ENCODE data around the gene SCYL1.
"Not testable (repeated sequence)": the region's sequence is repeated elsewhere in the genome, so short reads cannot be mapped to it uniquely, and the experiment has no call there.

Gene SCYL1

DNA sequence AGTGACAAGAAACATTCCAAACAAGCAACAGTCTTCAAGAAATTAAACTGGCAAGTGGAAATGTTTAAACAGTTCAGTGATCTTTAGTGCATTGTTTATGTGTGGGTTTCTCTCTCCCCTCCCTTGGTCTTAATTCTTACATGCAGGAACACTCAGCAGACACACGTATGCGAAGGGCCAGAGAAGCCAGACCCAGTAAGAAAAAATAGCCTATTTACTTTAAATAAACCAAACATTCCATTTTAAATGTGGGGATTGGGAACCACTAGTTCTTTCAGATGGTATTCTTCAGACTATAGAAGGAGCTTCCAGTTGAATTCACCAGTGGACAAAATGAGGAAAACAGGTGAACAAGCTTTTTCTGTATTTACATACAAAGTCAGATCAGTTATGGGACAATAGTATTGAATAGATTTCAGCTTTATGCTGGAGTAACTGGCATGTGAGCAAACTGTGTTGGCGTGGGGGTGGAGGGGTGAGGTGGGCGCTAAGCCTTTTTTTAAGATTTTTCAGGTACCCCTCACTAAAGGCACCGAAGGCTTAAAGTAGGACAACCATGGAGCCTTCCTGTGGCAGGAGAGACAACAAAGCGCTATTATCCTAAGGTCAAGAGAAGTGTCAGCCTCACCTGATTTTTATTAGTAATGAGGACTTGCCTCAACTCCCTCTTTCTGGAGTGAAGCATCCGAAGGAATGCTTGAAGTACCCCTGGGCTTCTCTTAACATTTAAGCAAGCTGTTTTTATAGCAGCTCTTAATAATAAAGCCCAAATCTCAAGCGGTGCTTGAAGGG, 20.0 kb upstream of the SCYL1 start:
- no peak for DNase-seq (ENCODE audit: insufficient read length, low spot score)
- FAIRE-seq, result peak; percentile 48

DNA sequence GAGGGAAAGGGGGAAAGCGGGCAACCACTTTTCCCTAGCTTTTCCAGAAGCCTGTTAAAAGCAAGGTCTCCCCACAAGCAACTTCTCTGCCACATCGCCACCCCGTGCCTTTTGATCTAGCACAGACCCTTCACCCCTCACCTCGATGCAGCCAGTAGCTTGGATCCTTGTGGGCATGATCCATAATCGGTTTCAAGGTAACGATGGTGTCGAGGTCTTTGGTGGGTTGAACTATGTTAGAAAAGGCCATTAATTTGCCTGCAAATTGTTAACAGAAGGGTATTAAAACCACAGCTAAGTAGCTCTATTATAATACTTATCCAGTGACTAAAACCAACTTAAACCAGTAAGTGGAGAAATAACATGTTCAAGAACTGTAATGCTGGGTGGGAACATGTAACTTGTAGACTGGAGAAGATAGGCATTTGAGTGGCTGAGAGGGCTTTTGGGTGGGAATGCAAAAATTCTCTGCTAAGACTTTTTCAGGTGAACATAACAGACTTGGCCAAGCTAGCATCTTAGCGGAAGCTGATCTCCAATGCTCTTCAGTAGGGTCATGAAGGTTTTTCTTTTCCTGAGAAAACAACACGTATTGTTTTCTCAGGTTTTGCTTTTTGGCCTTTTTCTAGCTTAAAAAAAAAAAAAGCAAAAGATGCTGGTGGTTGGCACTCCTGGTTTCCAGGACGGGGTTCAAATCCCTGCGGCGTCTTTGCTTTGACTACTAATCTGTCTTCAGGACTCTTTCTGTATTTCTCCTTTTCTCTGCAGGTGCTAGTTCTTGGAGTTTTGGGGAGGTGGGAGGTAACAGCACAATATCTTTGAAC, 19.2 kb upstream of the SCYL1 start:
- FAIRE-seq (peak; percentile 21), DNase-seq (ENCODE audit: insufficient read length, low spot score) (no peak)

GRCh38 chr11:65506290-65506771, 18.6 kb upstream of the SCYL1 start:
- DNase-seq (ENCODE audit: insufficient read length, low spot score) (no peak), FAIRE-seq (no peak)

DNA sequence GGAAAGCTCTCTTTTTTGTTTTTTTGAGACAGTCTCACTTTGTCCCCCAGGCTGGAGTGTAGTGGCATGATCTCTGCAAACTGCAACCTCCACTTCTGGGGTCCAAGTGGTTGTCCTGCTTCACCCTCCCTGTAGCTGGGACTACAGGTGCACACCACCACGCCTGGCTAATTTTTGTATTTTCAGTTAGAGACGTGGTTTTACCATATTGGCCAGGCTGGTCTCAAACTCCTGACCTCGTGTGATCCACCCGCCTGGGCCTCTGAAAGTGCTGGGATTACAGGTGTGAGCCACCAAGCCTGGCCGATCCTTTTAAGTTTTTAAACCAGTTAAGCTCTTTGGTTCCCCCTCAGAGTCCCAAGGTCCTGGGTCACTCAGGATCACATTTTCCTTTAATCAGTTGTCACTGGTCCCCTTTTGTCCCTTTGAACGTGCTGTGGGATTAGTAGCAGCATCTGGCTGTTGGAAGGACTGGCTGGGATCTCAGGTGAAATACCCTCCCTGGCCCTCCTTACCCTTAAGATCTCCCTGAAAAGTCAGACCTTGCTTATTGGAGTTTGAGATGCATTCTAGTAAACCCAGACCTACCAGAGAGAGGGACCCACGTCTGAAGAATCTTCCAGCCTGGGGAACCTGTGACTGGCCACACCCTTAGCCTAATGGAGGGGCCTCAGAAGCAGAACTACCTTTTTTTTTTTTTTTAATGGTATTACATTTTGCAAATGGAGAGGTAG, 17.9 kb upstream of the SCYL1 start:
- DNase-seq (ENCODE audit: insufficient read length, low spot score), result no peak
- FAIRE-seq, result peak; percentile 11

DNA sequence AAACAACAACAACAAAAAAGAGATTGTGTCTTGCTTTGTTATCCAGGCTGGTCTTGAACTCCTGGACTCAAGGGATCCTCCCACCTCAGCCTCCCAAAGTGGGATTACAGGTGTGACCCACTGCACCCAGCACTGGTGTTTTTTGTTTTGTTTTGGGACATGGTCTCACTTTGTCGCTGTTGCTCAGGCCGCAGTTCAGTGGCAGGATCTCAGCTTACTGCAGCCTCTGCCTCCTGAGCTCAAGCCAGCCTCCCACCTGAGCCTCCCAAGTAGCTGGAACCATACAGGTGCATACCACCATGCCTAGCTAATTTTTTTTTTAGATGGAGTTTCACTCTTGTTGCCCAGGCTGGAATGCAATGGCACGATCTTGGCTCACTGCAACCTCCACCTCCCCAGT, 12.6 kb upstream of the SCYL1 start:
- DNase-seq (ENCODE audit: insufficient read length, low spot score); FAIRE-seq: not testable (repeated sequence)

GRCh38 chr11:65516135-65516968, 8.5 kb upstream of the SCYL1 start:
- FAIRE-seq, result no peak

DNA sequence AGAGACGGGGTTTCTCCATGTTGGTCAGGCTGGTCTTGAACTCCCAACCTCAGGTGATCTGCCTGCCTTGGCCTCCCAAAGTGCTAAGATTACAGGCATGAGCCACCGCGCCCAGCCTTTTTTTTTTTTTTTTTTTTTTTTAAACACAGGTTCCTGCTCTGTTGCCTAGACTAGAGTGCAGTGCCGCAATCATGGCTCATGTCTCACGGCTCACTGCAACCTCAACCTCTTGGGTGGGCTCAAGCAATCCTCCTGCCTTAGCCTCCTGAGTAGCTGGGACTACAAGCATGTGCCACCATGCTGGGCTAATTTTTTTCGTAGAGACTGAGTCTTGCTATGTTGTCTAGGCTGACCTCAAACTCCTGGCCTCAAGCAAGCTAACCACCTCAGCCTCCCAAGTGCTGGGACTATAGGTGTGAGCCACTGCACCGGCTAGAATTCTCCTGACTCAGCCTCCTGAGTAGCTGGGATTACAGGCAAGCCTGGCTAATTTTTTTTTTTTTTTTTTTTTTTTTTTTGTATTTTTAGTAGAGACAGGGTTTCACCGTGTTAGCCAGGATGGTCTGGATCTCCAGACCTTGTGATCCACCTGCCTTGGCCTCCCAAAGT, 5.8 kb upstream of the SCYL1 start:
- FAIRE-seq; DNase-seq (ENCODE audit: insufficient read length, low spot score): not testable (repeated sequence)

More at GRCh38 chr11:65516135-65516968, 8.5 kb upstream of the SCYL1 start:
- no peak for DNase-seq (ENCODE audit: insufficient read length, low spot score)

- DNase-seq (ENCODE audit: insufficient read length, low spot score); FAIRE-seq: not testable (repeated sequence)
Measured at GRCh38 chr11:65521777-65522521, 2.9 kb upstream of the SCYL1 start.

DNA sequence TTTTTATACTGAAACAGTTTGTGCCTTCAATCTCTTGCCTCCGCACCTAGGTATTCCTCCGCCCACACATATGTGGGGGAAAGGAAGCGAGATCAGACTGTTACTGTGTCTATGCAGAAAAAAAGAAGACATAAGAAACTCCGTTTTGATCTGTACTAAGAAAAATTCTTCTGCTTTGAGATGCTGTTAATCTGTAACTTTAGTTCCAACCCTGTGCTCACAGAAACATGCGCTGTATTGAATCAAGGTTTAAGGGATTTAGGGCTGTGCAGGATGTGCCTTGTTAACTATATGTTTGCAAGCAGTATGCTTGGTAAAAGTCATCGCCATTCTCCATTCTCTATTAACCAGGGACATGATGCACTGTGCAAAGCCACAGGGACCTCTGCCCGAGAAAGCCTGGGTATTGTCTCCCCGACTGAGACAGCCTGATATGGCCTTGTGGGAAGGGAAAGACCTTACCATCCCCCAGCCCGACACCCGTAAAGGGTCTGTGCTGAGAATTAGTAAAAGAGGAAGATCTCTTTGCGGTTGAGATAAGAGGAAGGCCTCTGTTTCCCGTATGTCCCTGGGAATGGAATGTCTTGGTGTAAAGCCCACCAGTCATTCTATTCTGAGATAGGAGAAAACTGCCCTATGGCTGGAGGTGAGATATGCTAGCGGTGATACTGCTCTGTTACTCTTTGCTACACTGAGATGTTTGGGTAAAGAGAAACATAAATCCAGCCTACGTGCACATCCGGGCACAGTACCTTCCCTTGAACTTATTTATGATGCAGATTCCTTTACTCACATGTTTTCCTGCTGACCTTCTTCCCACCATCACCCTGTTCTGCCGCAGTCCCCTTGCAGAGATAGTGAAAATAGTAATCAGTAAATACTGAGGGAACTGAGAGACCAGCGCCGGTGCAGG, 1.9 kb upstream of the SCYL1 start:
- not testable (repeated sequence) for DNase-seq (ENCODE audit: insufficient read length, low spot score)
- FAIRE-seq, result peak; percentile 71

DNA sequence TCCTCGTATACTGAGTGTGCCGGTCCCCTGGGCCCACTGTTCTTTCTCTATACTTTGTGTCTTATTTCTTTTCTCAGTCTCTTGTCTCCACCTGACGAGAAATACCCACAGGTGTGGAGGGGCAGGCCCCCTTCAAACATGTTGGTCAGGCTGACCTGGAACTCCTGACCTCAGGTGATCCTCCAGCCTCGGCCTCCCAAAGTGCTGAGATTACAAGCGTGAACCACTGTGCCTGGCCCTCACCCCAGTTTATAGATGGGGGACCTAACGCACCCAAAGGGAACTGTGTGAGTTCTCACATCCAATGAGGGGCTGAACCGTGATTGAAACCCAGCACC, 1.3 kb upstream of the SCYL1 start:
- FAIRE-seq; DNase-seq (ENCODE audit: insufficient read length, low spot score): not testable (repeated sequence)

GRCh38 chr11:65524014-65524740, 706 bp upstream of the SCYL1 start:
- DNase-seq (ENCODE audit: insufficient read length, low spot score) (no peak), FAIRE-seq (no peak)

DNA sequence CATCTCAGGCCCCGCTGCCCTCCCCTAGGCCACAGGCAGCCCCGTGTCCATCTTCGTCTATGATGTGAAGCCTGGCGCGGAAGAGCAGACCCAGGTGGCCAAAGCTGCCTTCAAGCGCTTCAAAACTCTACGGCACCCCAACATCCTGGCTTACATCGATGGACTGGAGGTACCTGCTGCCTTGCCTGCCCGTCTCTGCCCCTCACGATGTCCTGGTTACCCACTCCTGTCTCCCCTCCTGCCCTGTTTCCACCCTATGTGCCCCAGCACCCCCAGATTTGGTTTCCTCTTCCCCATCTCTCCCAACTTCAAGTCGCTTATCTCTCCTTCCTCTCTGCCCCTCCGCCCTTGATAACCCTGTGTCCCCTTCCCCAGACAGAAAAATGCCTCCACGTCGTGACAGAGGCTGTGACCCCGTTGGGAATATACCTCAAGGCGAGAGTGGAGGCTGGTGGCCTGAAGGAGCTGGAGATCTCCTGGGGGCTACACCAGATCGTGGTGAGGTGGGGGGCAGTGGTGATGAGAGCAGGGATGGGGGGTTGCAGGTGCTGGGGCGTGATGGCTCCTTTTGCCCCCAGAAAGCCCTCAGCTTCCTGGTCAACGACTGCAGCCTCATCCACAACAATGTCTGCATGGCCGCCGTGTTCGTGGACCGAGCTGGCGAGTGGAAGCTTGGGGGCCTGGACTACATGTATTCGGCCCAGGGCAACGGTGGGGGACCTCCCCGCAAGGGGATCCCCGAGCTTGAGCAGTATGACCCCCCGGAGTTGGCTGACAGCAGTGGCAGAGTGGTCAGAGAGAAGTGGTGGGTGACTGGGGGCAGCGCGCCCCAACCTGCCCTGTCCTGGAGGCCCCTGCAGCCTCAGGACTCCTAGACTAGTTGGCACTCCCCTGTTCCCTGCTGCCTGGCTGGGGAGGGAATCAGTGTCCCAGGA, 930 bp downstream of the SCYL1 start:
- DNase-seq (ENCODE audit: insufficient read length, low spot score), result no peak
- FAIRE-seq, result no peak

DNA sequence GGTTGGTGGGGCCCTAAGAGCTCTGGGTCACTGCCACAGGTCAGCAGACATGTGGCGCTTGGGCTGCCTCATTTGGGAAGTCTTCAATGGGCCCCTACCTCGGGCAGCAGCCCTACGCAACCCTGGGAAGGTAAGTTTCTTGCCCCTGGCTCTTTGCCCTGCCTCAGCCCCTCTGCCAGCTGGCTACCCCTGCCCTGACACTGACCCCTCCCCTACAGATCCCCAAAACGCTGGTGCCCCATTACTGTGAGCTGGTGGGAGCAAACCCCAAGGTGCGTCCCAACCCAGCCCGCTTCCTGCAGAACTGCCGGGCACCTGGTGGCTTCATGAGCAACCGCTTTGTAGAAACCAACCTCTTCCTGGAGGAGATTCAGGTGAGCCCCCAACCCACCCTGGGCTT, 1.9 kb downstream of the SCYL1 start:
- FAIRE-seq (no peak), DNase-seq (ENCODE audit: insufficient read length, low spot score) (no peak)

DNA sequence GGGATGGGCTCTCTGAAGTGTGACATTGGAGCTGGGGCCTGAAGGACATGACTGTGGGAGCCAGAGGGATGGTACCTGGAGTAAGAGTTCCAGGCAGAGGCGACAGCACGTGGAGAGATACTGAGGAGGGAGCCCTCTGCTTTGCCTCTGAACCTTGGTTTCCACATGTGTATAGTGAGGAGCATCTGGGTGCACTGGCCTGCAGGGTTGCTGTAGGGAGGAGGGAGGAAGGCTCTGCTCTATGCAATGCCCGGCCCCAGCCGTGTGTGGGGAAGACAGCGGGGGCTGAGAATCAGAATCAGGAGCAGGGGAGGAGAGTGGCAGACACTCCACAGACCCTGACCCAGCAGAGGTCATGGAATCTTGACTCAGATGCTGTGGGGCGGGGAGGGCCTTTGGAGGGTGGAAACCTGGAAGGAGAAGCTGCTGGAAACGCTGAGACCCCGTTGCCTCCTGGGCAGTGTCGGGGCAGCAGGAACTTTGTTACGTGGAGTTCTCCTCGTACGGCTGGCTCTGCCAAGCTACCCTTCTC, 4.0 kb downstream of the SCYL1 start:
- DNase-seq (ENCODE audit: insufficient read length, low spot score) (no peak), FAIRE-seq (no peak)

DNA sequence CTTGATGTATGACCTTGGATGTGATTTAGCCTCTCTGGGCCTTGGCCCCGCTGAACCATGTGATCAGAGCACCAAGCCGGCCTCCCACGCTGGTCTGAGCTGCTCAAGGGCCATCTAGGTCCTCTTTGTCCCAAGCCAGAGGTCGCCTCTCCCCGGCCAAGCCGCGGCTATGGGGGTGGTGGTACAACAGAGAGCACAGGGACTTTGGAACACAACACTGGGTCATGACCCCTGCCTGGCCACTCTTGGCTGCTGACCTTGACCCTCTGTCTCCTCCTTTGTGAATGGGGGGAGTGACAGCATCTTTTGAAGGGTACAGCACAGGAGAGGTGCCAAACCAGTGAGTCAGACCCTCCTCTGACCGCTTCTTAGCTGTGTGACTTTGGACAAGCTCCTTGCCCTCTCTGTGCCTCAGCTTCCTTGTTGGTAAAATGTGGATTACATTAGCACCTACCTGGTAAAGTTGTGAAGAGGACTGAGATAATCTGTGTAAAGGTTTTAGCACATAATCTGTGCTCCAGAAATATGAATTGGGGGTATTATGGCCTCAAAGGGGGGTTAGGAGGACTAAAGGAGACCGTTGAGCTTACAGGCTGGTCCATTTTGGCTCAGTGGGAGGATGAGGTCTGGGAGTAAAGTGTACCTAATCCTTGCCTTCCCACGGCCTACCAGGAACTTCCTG, 4.7 kb downstream of the SCYL1 start:
- no peak for DNase-seq (ENCODE audit: insufficient read length, low spot score)
- FAIRE-seq, result no peak

GRCh38 chr11:65530157-65530496, 5.2 kb downstream of the SCYL1 start:
- FAIRE-seq (no peak), DNase-seq (ENCODE audit: insufficient read length, low spot score) (no peak)
